GM06990 (cell line): ENCODE data around the gene DSE.

Source experiments
- DNase-seq: peaks from one replicate; pipeline ENCODE4 v3.0.0-alpha.2; 2011; ENCODE audit not compliant: insufficient read length; ENCODE audit errors: extremely low read depth
- H3K27me3 ChIP-seq: replicated peaks from 2 replicates; pipeline ENCODE4 v1.6.0; 2011; ENCODE audit warnings: low read length; ENCODE audit not compliant: control insufficient read depth, insufficient read depth
- H3K36me3 ChIP-seq: 2 replicates; pipeline ENCODE4 v1.5.1; 2011; ENCODE audit warnings: low read length; ENCODE audit not compliant: control insufficient read depth, insufficient read depth
- H3K4me3 ChIP-seq: replicated peaks from 2 replicates; pipeline ENCODE4 v1.5.1; 2011; ENCODE audit warnings: low read depth, mild to moderate bottlenecking, control low read depth, low read length
- TF ChIP-seq, protein P1 (sequence below): IDR thresholded peaks from 2 replicates; pipeline ENCODE4 v1.5.1; 2011; ENCODE audit warnings: low read length, control low read depth, mild to moderate bottlenecking, inconsistent platforms; ENCODE audit not compliant: insufficient read depth, poor library complexity, severe bottlenecking

DSE gene

DNA sequence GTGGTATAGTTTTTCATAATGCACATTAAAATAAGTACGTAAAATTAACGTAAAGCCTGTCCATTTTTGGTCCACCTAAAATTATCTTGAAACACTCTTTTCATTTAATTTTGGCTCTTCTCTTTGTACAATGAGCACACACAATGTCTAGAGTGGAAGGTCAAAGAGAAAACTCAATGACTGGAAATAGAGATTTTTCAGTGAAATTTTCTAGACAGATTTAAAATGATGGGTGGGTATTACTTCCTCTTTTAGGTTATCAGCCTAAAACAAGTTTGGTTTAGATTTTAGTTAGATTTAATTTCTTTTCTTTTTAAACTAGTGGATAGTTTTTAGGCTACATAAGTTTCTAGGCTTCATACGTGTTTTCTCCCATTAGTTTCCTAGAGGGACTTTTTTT lies 24.9 kb downstream of the DSE start:
- no peak overlapping the region for H3K4me3 ChIP-seq
- TF ChIP-seq, protein P1, sequence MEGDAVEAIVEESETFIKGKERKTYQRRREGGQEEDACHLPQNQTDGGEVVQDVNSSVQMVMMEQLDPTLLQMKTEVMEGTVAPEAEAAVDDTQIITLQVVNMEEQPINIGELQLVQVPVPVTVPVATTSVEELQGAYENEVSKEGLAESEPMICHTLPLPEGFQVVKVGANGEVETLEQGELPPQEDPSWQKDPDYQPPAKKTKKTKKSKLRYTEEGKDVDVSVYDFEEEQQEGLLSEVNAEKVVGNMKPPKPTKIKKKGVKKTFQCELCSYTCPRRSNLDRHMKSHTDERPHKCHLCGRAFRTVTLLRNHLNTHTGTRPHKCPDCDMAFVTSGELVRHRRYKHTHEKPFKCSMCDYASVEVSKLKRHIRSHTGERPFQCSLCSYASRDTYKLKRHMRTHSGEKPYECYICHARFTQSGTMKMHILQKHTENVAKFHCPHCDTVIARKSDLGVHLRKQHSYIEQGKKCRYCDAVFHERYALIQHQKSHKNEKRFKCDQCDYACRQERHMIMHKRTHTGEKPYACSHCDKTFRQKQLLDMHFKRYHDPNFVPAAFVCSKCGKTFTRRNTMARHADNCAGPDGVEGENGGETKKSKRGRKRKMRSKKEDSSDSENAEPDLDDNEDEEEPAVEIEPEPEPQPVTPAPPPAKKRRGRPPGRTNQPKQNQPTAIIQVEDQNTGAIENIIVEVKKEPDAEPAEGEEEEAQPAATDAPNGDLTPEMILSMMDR = no peak
- no peak for DNase-seq
- no peaks in the 10 kb centered on the region for H3K27me3 ChIP-seq
- H3K36me3 ChIP-seq = peaks cover 5% of the 10 kb centered on the region

DNA sequence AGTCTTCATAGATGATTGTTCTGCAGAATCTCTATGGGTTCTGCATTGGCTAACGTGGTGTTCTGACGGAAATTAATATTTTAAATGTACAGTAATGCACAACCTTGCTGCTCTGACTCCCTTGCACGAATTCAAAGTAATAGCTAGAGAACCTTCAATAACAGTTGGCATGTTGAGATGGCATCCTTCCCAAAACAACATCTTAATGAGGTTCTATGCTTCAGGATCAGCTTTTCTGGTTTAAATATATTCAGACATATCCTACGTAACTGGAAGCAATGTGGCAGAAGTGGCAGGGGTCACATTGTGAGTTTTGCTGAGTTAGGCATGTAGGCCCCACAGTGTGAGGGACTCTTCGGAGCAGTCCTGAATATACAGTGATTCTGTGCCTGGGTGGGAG lies 25.7 kb downstream of the DSE start:
- Histone ChIP-seq H3K4me3 (no peak overlapping the region), H3K36me3 (peaks cover 5% of the 10 kb centered on the region), H3K27me3 (no peaks in the 10 kb centered on the region)
- TF ChIP-seq, protein P1 = no peak
- no peak for DNase-seq

DNA sequence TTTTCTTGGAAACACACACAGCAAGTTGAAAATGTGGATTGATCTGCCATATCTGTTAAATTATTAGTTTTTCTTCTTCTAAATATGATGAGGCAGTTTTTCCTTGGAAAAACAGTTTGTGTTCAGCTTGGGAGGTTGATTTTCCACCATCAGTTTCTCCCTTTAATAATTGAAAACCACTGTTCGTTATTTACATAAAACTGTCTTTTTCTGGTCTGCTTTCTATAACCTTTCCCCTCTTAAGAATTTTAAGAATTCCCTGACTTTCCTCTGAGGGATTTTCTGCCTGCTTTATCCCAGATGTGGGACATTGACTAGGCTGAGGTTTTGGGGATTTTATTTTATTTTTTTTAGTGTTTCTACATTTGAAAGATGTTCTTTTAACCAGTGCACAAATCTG lies 27.2 kb downstream of the DSE start:
- TF ChIP-seq, protein P1 = no peak
- peaks cover 5% of the 10 kb centered on the region for H3K36me3 ChIP-seq
- H3K27me3 ChIP-seq = no peaks in the 10 kb centered on the region
- DNase-seq = no peak
- no peak overlapping the region for H3K4me3 ChIP-seq

DNA sequence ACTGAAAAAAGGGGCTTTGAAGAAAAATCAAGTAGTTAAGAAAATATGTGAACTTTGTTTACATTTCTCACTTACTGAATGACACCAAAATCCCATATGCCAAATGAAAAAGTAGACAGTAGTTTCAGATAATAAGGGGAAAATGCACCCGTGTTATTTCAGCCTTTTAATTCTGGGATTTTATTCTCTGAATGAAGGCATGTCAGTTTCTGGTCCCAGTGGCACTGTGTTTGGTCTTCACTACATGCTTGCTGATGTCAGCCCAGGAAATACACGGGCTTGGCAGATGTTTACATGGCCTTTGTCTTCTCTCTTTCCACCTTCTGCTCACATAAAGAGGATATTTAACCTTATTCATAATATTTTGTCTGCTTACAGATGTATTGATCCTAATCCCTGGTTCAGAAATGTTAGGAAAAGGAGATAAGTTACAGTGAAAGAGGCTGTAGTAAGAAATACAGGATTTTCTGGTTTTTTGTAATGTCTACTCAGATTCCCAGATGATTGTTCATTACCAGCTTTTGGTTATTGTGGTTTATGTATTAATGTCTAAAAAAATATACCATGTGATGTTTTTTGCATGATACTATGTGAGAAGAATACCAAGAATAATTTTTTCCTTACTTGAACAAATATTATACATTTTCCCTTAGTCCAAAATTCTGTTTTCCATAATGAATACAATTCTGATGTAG lies 27.7 kb downstream of the DSE start:
- Histone ChIP-seq H3K4me3 (no peak overlapping the region), H3K27me3 (no peaks in the 10 kb centered on the region), H3K36me3 (peaks cover 5% of the 10 kb centered on the region)
- no peak for DNase-seq
- TF ChIP-seq, protein P1 = no peak

DNA sequence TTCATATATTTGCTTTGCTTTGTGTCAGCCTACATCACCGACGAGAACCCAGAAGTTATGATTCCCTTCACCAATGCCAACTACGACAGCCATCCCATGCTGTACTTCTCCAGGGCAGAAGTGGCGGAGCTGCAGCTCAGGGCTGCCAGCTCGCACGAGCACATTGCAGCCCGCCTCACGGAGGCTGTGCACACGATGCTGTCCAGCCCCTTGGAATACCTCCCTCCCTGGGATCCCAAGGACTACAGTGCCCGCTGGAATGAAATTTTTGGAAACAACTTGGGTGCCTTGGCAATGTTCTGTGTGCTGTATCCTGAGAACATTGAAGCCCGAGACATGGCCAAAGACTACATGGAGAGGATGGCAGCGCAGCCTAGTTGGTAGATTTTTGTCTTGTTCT lies 28.5 kb downstream of the DSE start:
- no peak for DNase-seq
- Histone ChIP-seq H3K4me3 (no peak overlapping the region), H3K36me3 (peaks cover 5% of the 10 kb centered on the region), H3K27me3 (no peaks in the 10 kb centered on the region)
- TF ChIP-seq, protein P1 = no peak

DNA sequence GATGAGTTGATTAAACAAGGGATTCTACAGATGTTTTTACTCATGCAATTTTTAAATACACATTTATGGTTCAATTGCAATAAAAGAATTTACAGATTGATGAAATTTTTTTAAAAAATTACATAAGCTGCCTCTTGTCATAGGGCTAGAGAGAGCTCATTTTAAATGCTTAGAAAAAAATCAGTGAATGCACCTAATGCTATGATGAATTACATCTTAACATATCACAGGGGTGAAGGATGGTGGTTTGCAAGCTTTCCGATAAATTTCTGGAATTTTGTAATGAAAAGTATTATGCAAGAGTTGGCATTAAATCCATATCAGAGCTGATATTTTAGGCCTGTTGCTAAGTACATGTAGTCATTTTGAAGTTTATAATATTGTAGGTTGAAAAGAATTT lies 29.6 kb downstream of the DSE start:
- Histone ChIP-seq H3K4me3 (no peak overlapping the region), H3K27me3 (no peaks in the 10 kb centered on the region), H3K36me3 (peaks cover 5% of the 10 kb centered on the region)
- no peak for DNase-seq
- TF ChIP-seq, protein P1 = no peak
